CD4-positive, alpha-beta T cell treated with Interleukin-2 at 100 ng/mL for 4 hours (primary cell): Measurements from ENCODE around the gene PHF12.

Experiments
- DNase-seq: peaks from one replicate; pipeline ENCODE4 v3.0.0-alpha.2; 2020; ENCODE audit warnings: low spot score

The PHF12 gene

DNA sequence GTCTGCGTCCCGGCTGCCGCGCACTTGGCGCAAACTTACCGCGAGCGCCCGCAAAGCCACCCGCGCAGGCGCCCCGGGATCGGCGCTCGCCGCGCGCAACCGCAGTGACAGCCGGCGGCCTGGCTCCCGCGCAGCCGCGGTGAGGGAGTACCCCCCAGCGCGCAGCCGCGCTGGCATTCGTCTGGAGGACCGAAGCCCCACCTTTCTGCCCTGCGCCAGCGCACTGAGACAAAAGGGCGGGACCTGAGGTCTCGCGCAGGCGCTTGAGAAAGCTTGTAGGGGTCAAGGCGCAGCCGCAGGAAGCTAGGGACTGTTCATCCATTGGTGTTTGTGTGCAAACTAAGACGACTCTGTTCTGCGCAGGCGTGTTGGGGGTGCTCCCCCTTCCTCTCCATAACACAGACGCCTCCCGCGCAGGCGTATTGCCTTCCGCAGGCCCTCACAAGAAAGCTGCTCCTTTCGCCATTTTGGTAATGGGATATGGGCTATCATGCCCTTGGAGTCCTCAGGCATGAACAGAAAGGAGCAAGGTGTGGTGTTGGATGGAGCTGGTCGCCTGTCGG lies at the start of gene PHF12:
Gene PHF12, minus strand, starts transcription at position 91 of the 563 bp plus-strand sequence. CDS start 558 bp downstream, outside the sequence.
- DNase-seq: peak; percentile 100

GRCh38 chr17:29000973-29001372 lies 49.7 kb upstream of the PHF12 start:
- no peak for DNase-seq

DNA sequence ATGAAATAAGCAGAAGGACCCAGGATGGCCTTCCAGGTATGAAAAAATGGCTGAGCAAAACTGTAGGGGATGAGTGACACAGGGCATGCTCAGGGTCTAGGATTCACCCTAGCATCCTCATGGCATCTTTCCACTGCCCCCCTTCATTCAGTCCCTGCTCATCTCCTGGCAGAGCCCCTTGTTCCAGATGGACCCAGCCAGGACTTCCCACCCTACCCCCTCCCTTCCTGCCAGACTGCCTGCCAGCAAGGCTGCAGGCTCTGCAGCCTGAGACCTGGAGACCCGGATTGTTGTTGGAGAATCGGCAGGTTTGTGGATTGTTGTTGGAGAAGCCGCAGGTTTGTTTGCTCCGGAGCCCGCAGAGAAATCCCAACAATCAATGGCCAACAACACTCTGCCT lies 47.9 kb upstream of the PHF12 start:
- no peak for DNase-seq

DNA sequence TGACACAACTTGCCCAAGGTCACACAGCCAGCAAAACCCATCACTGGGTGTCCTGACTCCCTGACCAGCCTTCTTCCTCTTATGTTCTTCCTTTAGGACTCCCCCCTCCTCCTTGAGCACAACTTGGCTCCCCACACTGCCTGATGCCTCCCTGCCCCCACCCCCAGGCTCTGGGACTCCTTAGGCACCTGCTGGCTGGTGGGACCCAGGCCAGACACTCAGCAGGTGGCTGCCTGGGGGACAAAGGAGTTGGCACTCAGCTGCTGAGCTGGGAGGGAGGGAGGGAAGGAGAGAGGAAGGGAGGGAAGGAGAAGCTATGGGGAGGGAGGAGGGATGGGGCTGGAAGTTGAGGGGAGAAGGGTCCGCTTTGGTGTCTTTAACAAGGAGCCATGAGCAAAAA lies 46.5 kb upstream of the PHF12 start:
- no peak for DNase-seq

- no peak for DNase-seq
These were observed 45.3 kb upstream of the PHF12 start for GRCh38 chr17:28996554-28997096.

GRCh38 chr17:28993645-28994426 lies 42.5 kb upstream of the PHF12 start:
- DNase-seq: no peak

DNA sequence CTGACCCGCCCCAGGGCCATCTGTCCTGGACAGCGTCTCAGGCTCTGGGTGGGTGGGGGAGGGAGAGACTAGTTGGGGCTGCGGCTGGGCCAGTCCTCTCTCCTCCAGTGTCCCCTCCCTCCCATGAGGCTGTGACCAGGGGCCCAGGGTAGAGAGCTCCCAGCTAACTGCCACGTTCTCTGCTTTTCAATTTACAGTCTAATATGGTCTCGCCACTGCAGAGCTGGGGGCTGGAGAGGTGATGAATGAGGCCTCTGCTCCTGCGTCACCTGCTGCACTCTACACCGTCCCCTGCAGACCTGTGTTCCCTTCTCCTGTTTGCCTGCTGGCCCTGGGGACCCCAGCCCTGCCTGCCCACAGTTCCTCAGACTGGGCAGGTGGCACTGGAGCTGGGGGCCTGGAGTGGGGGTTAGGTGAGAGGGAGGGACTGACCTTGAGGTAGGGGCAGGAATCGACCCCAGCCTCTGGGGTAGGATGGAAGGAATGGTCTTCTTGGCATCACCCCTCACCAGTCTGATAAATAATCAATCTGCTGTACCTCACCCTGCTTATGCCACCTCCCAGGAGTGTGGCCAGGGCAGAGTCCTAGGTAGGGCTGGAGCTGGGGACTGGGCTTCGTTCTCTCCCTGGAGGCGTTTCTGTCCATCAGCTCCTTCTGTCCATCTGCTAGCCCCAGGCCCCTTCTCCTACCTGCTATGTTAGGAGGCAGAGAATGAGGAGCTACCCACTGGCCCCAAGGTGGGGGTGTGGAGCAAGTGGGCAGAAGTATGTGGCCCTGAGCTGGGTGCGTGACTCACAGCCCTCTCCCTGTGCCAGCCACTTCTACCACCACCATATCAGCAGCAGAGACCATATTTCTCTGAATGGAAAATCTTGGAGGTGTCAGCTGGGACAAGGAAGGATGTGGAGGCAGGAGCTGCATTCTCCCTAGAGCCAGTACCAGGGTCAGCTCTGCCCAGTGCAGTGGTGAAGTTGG lies 41.6 kb upstream of the PHF12 start:
- no peak for DNase-seq

GRCh38 chr17:28992185-28992584 lies 40.9 kb upstream of the PHF12 start:
- DNase-seq: no peak

DNA sequence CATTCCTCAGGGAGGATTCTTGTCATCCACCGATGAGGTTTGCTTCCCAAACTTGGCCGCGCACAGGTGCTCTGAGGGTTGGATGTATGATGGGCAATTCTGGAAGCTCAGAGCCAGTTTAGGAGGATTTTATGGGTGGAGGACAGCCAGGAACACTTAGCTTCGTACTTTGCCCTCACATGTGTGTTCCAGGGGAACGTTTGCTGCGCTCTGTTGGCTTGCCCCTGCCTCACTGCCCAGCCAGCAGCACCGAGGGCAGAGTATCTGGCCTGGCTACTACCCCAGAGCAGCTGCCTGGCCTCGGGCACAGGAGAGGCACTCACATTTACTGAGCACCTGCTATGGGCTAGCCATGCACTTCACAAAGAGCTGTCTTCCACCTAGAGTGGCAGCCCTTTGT lies 40.5 kb upstream of the PHF12 start:
- DNase-seq: no peak

DNA sequence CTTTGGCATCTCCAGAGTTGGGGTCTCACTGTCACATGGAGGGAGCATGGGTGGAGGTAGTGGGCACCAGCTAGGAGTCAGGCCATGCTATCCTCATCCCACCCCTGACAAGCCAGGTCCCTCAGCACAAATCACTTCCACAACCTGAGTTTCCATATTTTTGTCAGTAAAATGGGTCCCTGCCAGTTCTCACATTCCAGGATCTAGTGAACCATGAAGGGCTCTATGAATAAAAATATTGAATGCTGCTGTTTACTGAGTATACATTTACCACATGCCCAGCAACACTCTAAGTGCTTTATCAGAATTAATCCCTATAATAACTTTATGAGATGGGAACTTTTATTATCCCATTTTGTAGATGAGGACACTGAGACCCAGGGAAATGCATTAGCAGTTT lies 37.7 kb upstream of the PHF12 start:
- no peak for DNase-seq

DNA sequence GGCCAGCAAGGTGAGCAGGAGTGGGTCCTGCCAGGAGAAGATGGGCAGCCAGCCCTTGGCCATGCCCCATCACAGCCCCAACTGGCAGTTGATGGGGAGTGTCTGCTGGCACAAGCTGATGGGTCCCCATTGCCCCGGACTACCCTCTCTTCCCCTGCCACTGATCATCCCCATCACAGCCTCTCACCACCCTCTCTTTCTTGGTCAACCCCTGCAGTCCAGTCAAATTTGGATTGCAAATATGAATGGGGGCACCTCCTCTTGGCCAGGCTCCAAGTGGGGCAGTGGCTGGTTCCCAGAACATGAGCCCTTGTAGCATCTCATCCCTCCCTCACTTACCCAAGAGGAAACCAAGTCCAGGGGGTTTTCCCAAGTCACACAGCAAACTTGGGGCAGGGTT lies 37.2 kb upstream of the PHF12 start:
- no peak for DNase-seq

- DNase-seq: no peak
These were observed 35.7 kb upstream of the PHF12 start for GRCh38 chr17:28986714-28987655.

GRCh38 chr17:28985950-28986713 lies 34.8 kb upstream of the PHF12 start:
- DNase-seq: no peak

GRCh38 chr17:28983286-28984230 lies 32.2 kb upstream of the PHF12 start:
- no peak for DNase-seq

- peak; percentile 63 for DNase-seq
These were observed 30.9 kb upstream of the PHF12 start for GRCh38 chr17:28982131-28982793.

GRCh38 chr17:28978356-28978964 lies 27.1 kb upstream of the PHF12 start:
- DNase-seq: no peak

DNA sequence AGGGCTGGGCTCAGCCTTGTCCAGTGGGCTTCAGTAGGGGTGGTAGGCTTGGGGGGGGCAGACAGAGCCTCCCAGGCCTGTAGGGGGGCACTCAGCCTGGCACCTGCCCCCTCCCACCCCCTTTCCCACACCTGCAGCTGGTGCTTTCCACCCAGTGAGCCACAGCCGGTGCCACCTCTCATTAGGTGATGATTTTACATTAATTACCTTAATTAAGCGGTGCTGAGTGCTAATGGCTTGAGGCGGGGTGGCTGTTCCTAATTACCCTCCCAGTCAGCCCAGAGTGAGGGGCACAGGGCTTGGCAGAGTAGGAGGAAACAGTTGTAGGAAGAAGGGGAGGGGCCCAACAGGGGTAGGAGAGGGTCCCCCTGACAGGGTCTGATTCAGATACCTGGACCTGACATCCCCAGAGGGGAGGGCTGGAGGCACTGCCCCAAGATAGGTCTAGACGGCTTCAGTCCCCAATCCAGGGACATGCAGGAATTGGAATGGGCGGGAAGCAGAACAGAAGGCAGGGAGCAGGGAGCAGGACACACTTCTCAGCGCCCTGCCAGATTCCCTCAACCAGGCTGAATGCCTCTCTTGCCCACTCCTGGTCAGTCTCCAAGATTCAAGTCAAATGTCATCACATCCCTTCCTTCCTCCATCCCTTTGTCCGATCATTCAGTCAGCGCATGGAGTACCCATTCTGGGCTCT lies 26.5 kb upstream of the PHF12 start:
- DNase-seq: no peak

DNA sequence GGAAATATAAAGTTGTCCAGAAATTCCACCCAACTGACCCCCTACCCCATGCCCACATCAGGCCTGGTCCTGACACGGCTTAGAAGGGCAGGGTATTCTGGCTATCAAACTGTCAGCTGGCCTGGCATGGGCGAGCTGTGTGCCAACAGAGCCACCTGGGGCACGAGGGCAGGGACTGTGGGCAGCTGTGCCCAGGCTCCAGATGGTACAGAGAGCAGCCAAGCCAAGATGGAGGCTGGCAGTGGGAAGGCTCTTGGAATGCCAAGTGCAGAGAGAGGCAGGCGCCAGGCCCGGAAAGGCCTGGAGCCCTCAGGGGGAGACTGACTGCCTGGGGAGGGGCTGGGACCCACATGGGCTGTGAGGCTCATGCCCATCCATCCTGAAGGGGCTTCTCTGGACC lies 24.3 kb upstream of the PHF12 start:
- no peak for DNase-seq
